Left ventricle myocardium inferior (tissue), 1 donor: ENCODE measurements around the gene IQGAP2. TPM values are rescaled to one million over a fixed set of nuclear protein-coding genes. Genes with fewer than 3 reads are reported as not detected.

ENCODE experiments used
- DNase-seq: peaks from one replicate; pipeline ENCODE4 v3.0.0-alpha.2; 2020
- H3K27ac ChIP-seq: fragments of 200-600 bp; replicated peaks from 2 replicates; pipeline ENCODE4 v1.8.0; 2021
- H3K27me3 ChIP-seq: fragments of 200-600 bp; 2 replicates; pipeline ENCODE4 v1.8.0; 2021; ENCODE audit warnings: low read depth
- H3K36me3 ChIP-seq: fragments of 200-600 bp; 2 replicates; pipeline ENCODE4 v1.8.0; 2021
- H3K4me1 ChIP-seq: fragments of 200-600 bp; 2 replicates; pipeline ENCODE4 v1.8.0; 2021
- H3K4me3 ChIP-seq: fragments of 200-600 bp; 2 replicates; pipeline ENCODE4 v1.8.0; 2021; ENCODE audit warnings: mild to moderate bottlenecking, moderate library complexity
- H3K9me3 ChIP-seq: fragments of 200-600 bp; replicated peaks from 2 replicates; pipeline ENCODE4 v1.8.0; 2021
- CTCF ChIP-seq: fragments of 200-600 bp; IDR thresholded peaks from 2 replicates; pipeline ENCODE4 v1.8.0; 2021; ENCODE audit warnings: antibody characterized with exemption, mild to moderate bottlenecking, borderline replicate concordance
- intact Hi-C: fragments of 100-400 bp; cut with micrococcal nuclease; formaldehyde crosslinking; loops from one replicate; pipeline ENCODE4 v1.11.0; 2022
- total RNA-seq: library from RNA; stranded (reverse); fragmentation: NEBNext Ultra II Directional; extraction: Animal tissue kit (Norgen Biotek cat#: 25700); gene quantifications from one replicate; pipeline ENCODE4 v1.2.1, GENCODE V29; 2021
- donor health status: DM: no; HTN: yes; CAD: no; lungs with severe emphysema.

Gene IQGAP2
- total RNA-seq, 1 donor from 2014 or later, result 4.1 TPM

- intact Hi-C loops, result no loop called here
- TF ChIP-seq CTCF, result no peak
- no peaks in the 10 kb centered on the region for H3K36me3 ChIP-seq
Measured at GRCh38 chr5:76746677-76747076, 343.6 kb downstream of the IQGAP2 start.

GRCh38 chr5:76747706-76748105 is 344.6 kb downstream of the IQGAP2 start:
- TF ChIP-seq CTCF, result no peak
- no peaks in the 10 kb centered on the region for H3K9me3 ChIP-seq
- H3K4me3 ChIP-seq, result no peak overlapping the region
- no peaks in the 10 kb centered on the region for H3K4me1 ChIP-seq
- no peak for DNase-seq
- H3K27me3 ChIP-seq, result peaks cover 10% of the 10 kb centered on the region
- no peak overlapping the region for H3K27ac ChIP-seq
- H3K36me3 ChIP-seq, result no peaks in the 10 kb centered on the region
- intact Hi-C loops, result no loop called here

More at GRCh38 chr5:76746677-76747076, 343.6 kb downstream of the IQGAP2 start:
- H3K27me3 ChIP-seq, result peaks cover 10% of the 10 kb centered on the region
- no peak overlapping the region for H3K27ac ChIP-seq
- H3K9me3 ChIP-seq, result no peaks in the 10 kb centered on the region
- H3K4me1 ChIP-seq, result no peaks in the 10 kb centered on the region
- H3K4me3 ChIP-seq, result no peak overlapping the region
- no peak for DNase-seq

GRCh38 chr5:76751291-76751690 is 348.2 kb downstream of the IQGAP2 start:
- H3K4me3 ChIP-seq, result no peak overlapping the region
- H3K27me3 ChIP-seq, result peaks cover 10% of the 10 kb centered on the region
- intact Hi-C loops, result no loop called here
- no peak for TF ChIP-seq CTCF
- no peaks in the 10 kb centered on the region for H3K9me3 ChIP-seq
- no peak for DNase-seq
- no peaks in the 10 kb centered on the region for H3K36me3 ChIP-seq
- H3K4me1 ChIP-seq, result no peaks in the 10 kb centered on the region
- H3K27ac ChIP-seq, result no peak overlapping the region

- H3K27ac ChIP-seq, result no peak overlapping the region
- H3K4me3 ChIP-seq, result no peak overlapping the region
- H3K27me3 ChIP-seq, result peaks cover 9% of the 10 kb centered on the region
- intact Hi-C loops, result no loop called here
- H3K36me3 ChIP-seq, result no peaks in the 10 kb centered on the region
- H3K4me1 ChIP-seq, result no peaks in the 10 kb centered on the region
- no peak for DNase-seq
- H3K9me3 ChIP-seq, result no peaks in the 10 kb centered on the region
- TF ChIP-seq CTCF, result no peak
Measured at GRCh38 chr5:76754668-76755078, 351.6 kb downstream of the IQGAP2 start.

GRCh38 chr5:76755779-76756637 is 352.9 kb downstream of the IQGAP2 start:
- Histone ChIP-seq H3K4me3 (no peak overlapping the region), H3K9me3 (no peaks in the 10 kb centered on the region), H3K36me3 (no peaks in the 10 kb centered on the region), H3K27me3 (peaks cover 9% of the 10 kb centered on the region), H3K4me1 (no peaks in the 10 kb centered on the region), H3K27ac (no peak overlapping the region)
- TF ChIP-seq CTCF, result no peak
- no peak for DNase-seq
- intact Hi-C loops, result no loop called here
